Sigmoid colon (tissue), 7 donors: ENCODE measurements around the gene IGF2BP3. TPM values are rescaled to one million over a fixed set of nuclear protein-coding genes. Genes with fewer than 3 reads are reported as not detected.

Experiments used
- DNase-seq: peaks from one replicate; pipeline ENCODE4 v3.0.0-alpha.2; 2019
- H3K27ac ChIP-seq, 4 donors: fragments of 200-600 bp; sonication (generic); one replicate each; pipeline ENCODE4 v1.5.1; 2016 to 2019; ENCODE audit warnings: mild to moderate bottlenecking in 1 of 4
- H3K27me3 ChIP-seq, 3 donors: fragments of 200-600 bp; sonication (generic); one replicate each; pipeline ENCODE4 v1.5.1; 2019; ENCODE audit warnings: mild to moderate bottlenecking in 1 of 3
- H3K36me3 ChIP-seq, 4 donors: fragments of 200-600 bp; sonication (generic); one replicate each; pipeline ENCODE4 v1.5.1; 2016 to 2019
- H3K4me1 ChIP-seq, 4 donors: fragments of 200-600 bp; sonication (generic); one replicate each; pipeline ENCODE4 v1.5.1; 2017 to 2019
- H3K4me3 ChIP-seq, 4 donors: fragments of 200-600 bp; sonication (generic); one replicate each; pipeline ENCODE4 v1.5.1; 2017 to 2019; ENCODE audit warnings: mild to moderate bottlenecking in 2 of 4, moderate library complexity in 1 of 4
- H3K9me3 ChIP-seq, 4 donors: fragments of 200-600 bp in 3 of 4; sonication (generic) in 3 of 4; one replicate each; pipeline versions ENCODE4 v1.5.1 to v1.6.1; 2013 to 2019
- CTCF ChIP-seq, 4 experiments: fragments of 450-650 bp in 3 of 4; fragments of 200-600 bp in 1 of 4; IDR thresholded peaks; one replicate each; pipeline ENCODE4 v1.5.1; 2016 to 2019; ENCODE audit warnings: antibody characterized with exemption in 4 of 4, mild to moderate bottlenecking in 3 of 4, moderate library complexity in 2 of 4
- EP300 ChIP-seq, 4 donors: sonication (generic); formaldehyde crosslinking; IDR thresholded peaks; one replicate each; pipeline ENCODE4 v1.6.1; 2017; ENCODE audit warnings: antibody characterized with exemption in 4 of 4
- POLR2A ChIP-seq, 2 donors: fragments of 450-650 bp; IDR thresholded peaks; one replicate each; pipeline ENCODE4 v1.6.1; 2016; ENCODE audit warnings: antibody characterized with exemption in 2 of 2, mild to moderate bottlenecking in 2 of 2, moderate library complexity in 2 of 2
- POLR2AphosphoS5 ChIP-seq, 4 donors: sonication (generic); formaldehyde crosslinking; IDR thresholded peaks; one replicate each; pipeline ENCODE4 v1.6.1; 2017; ENCODE audit warnings: antibody characterized with exemption in 4 of 4
- WGBS, 2 donors: extraction: QIAGEN DNeasy Blood & Tissue Kit; methylation state at CpG; one replicate each; pipeline ENCODE4 v1.1.7; 2013; 5-methylcytosine and 5-hydroxymethylcytosine counted together
- intact Hi-C: fragments of 100-400 bp; cut with DNase I; formaldehyde crosslinking; loops from one replicate; pipeline ENCODE4 v1.15.1; 2023
- polyA plus RNA-seq, 3 donors: library from polyadenylated mRNA; stranded (reverse); fragments of 200-250 nt; gene quantifications; one replicate each; pipeline ENCODE4 v1.2.3, GENCODE V29; 2013
- total RNA-seq, 4 donors: library from RNA; depleted of rRNA; stranded (reverse); fragments of >200 nt; gene quantifications; one replicate each; pipeline ENCODE4 v1.1.0, GENCODE V29; 2016
- donor health status: healthy with polysubstance abuse.
- donor health status: Bipolar disorder and iron deficiency.
- donor health status: healthy.

IGF2BP3 gene
- total and polyA plus RNA-seq, 7 donors: under 0.01 to 1.9 (median 1.2) TPM; not detected in 2

DNA sequence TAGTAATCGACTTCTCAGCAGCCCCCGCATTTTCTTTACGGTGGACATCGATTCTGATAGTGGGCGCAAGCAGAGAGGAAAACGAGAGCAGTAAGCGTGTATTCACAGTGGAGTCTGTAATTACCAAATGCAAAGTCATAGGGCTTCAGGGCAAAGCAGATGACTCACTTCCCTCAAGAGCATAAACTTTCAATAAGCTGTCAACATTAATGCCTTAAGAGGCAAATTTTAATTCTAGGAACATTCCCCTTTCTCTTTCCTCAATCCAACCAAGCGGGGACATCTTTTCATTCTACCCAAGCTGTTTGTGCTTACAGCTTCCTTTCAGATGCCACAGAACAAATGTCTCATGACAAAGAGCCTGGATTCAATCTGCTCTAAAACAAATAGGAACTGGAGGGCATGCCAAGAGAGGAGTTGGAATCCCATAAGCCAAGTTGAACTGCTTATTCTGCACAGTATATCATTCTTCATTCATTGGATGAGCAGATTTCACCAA, 122.6 kb downstream of the IGF2BP3 start:
- H3K4me1 ChIP-seq: no peaks in the 10 kb centered on the region
- TF ChIP-seq CTCF (IDR thresholded peaks at IDR 0.05) (no peak), EP300 (IDR thresholded peaks at IDR 0.05) (no peak)
- WGBS, 2 donors: 66 to 79% methylated on average over 8 of the region's 8 CpGs
- no peaks in the 10 kb centered on the region for H3K9me3 ChIP-seq
- H3K4me3 ChIP-seq: no peak overlapping the region
- no peak overlapping the region for H3K27ac ChIP-seq
- intact Hi-C loops: no loop called here
- DNase-seq: no peak
- H3K36me3 ChIP-seq: no peaks in the 10 kb centered on the region
- no peaks in the 10 kb centered on the region for H3K27me3 ChIP-seq

DNA sequence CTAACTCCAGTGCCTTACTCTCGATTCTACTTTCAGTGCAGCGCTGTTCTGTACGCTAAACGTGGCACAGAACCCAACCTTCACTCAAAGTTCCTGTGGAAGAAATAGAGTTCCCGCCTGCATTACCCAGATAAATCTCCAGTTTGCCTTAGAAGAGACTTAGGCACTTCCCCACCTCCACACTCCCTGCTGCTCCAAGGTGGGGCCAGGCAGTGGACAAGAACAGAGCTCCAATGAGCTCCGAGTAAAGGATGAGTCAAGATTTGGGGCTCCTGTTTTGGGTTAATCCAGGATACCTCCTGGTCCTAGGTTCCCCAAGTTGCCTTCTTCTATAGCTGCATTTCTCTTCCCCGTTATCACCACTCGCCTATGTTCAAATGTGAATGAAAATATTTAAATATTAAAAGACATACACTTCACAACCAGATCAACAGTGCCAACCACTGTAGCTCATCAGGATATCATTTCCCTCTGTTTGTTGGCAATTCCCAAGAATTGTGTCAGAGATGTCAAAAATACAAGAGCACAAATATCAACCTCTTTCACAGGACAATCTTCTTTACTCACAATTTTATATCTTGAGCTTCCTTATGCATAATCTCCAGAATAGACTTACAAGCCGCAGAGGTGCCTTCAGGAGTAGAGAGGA, 123.1 kb downstream of the IGF2BP3 start:
- Histone ChIP-seq H3K27me3 (no peaks in the 10 kb centered on the region), H3K27ac (no peak overlapping the region), H3K36me3 (no peaks in the 10 kb centered on the region), H3K4me3 (no peak overlapping the region), H3K9me3 (no peaks in the 10 kb centered on the region), H3K4me1 (no peaks in the 10 kb centered on the region)
- TF ChIP-seq CTCF (IDR thresholded peaks at IDR 0.05): no peak
- TF ChIP-seq POLR2AphosphoS5 (IDR thresholded peaks at IDR 0.05): no peak
- TF ChIP-seq EP300 (IDR thresholded peaks at IDR 0.05): no peak
- no peak for TF ChIP-seq POLR2A (IDR thresholded peaks at IDR 0.05)
- intact Hi-C loops: no loop called here
- DNase-seq: no peak
- 82 to 95% methylated on average over 9 of the region's 9 CpGs for WGBS, 2 donors

GRCh38 chr7:23346316-23346715, 124.0 kb downstream of the IGF2BP3 start:
- TF ChIP-seq EP300 (IDR thresholded peaks at IDR 0.05) (no peak), POLR2AphosphoS5 (IDR thresholded peaks at IDR 0.05) (no peak), CTCF (IDR thresholded peaks at IDR 0.05) (no peak), POLR2A (IDR thresholded peaks at IDR 0.05) (no peak)
- WGBS, 2 donors: 45 to 75% methylated on average over 8 of the region's 8 CpGs
- intact Hi-C loops: no loop called here
- Histone ChIP-seq H3K4me1 (no peaks in the 10 kb centered on the region), H3K27ac (no peak overlapping the region), H3K36me3 (no peaks in the 10 kb centered on the region), H3K4me3 (peak overlapping the region in 1 of 4 donors; percentile 10), H3K27me3 (no peaks in the 10 kb centered on the region), H3K9me3 (no peaks in the 10 kb centered on the region)
- no peak for DNase-seq

GRCh38 chr7:23345601-23346000, 124.7 kb downstream of the IGF2BP3 start:
- no peak for TF ChIP-seq POLR2A (IDR thresholded peaks at IDR 0.05)
- no peak for TF ChIP-seq CTCF (IDR thresholded peaks at IDR 0.05)
- no peak for TF ChIP-seq EP300 (IDR thresholded peaks at IDR 0.05)
- TF ChIP-seq POLR2AphosphoS5 (IDR thresholded peaks at IDR 0.05): no peak
- H3K4me3 ChIP-seq: no peak overlapping the region
- WGBS, 2 donors: 20 to 55% methylated on average over 6 of the region's 6 CpGs
- no peak for DNase-seq
- no peak overlapping the region for H3K27ac ChIP-seq
- H3K9me3 ChIP-seq: no peaks in the 10 kb centered on the region
- intact Hi-C loops: no loop called here
- no peaks in the 10 kb centered on the region for H3K4me1 ChIP-seq
- no peaks in the 10 kb centered on the region for H3K27me3 ChIP-seq
- H3K36me3 ChIP-seq: no peaks in the 10 kb centered on the region
